ENCODE data around the gene LFNG.

DNA sequence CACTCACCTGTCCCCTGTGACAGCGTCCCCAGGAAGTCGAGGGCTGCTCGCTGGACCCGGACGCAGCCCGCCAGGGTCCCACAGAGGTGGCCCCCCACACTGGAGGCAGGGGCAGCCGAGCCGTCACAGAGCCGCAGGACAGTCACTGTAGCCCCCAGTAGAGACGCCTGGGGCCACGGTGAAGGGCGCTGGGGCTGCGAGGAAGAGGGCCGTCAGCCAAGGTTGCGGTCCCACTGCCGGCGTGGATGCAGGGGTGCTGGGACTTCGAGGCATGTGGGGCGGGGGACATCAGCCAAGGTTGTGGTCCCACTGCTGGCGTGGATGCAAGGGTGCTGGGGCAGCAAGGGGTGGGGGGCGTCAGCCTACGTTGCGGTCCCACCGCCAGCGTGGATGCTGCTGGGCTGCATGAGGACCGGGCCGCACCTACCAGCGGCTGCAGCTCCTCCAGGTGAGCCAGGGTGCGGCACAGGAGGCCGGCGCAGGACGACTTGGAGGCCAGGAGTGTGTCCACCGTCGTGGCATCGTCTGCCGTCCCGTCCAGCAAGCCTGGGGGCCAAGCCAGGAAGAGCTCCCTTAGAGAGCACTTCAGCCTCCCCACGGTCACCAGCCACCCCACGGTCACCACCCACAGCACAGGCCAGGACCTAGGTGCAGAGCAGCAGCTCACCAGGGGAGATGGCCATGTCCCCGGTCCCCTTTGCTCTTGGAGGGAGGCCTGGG, 21.9 kb downstream of the LFNG start:
- TF ChIP-seq, protein P1, sequence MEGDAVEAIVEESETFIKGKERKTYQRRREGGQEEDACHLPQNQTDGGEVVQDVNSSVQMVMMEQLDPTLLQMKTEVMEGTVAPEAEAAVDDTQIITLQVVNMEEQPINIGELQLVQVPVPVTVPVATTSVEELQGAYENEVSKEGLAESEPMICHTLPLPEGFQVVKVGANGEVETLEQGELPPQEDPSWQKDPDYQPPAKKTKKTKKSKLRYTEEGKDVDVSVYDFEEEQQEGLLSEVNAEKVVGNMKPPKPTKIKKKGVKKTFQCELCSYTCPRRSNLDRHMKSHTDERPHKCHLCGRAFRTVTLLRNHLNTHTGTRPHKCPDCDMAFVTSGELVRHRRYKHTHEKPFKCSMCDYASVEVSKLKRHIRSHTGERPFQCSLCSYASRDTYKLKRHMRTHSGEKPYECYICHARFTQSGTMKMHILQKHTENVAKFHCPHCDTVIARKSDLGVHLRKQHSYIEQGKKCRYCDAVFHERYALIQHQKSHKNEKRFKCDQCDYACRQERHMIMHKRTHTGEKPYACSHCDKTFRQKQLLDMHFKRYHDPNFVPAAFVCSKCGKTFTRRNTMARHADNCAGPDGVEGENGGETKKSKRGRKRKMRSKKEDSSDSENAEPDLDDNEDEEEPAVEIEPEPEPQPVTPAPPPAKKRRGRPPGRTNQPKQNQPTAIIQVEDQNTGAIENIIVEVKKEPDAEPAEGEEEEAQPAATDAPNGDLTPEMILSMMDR (IDR thresholded peaks at IDR 0.05) = no peak
- no peak for TF ChIP-seq POLR2A (IDR thresholded peaks at IDR 0.05)
